Measurements from ENCODE around the gene MYO7A. TPM values are rescaled to one million over a fixed set of nuclear protein-coding genes. Genes with fewer than 3 reads are reported as not detected.

The MYO7A gene
- total RNA-seq, 1 donor, result under 0.01 TPM

DNA sequence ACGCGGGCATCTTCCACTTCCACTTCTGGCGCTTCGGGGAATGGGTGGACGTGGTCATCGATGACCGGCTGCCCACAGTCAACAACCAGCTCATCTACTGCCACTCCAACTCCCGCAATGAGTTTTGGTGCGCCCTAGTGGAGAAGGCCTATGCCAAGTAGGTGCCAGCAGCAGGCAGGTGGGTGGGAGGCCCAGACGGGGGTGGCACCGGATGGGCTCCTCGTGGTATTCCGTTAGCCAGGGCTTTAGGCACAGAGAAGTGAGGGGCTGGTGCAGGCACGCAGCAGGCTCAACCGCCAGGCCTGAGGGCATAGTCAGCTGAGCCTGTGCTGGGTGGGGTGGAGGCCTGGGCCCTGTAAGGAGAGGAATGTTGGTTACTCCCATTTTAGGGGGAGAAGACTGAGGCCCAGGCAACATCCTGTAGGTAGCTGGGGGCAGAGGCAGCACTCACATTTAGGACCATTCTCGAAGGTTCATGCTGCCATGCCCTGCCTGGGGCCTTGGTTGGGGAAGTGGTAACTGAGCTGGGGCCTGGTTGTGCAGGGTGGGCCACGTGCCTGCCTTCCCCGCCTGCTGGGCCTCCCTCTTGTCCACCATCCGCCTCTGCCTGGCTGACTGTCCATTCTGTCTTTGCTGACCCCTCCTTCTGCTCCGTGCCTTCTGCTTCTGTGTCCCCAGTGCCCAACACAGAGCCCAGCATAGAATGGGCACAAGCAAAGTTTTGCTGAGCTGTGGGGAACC lies 15.2 kb upstream of the MYO7A start:
- Histone ChIP-seq H3K36me3 (ENCODE audit: insufficient read depth, low read length) (no peaks in the 10 kb centered on the region), H3K4me2 (ENCODE audit: insufficient read depth, low read length) (no peak overlapping the region), H3K27ac (ENCODE audit: low read depth, low read length) (no peak overlapping the region), H3K4me1 (ENCODE audit: insufficient read depth, low read length) (peaks cover 38% of the 10 kb centered on the region), H3K9me3 (ENCODE audit: low read depth, low read length) (no peaks in the 10 kb centered on the region), H3K27me3 (ENCODE audit: insufficient read depth, low read length) (no peaks in the 10 kb centered on the region), H3K4me3 (ENCODE audit: insufficient read depth, low read length) (no peak overlapping the region), H4K20me1 (ENCODE audit: insufficient read depth, low read length) (peaks cover under 1% of the 10 kb centered on the region), H2AFZ (ENCODE audit: low read length) (no peak overlapping the region), H3K79me2 (ENCODE audit: insufficient read depth, low read length) (no peaks in the 10 kb centered on the region)
- TF ChIP-seq, protein P1, sequence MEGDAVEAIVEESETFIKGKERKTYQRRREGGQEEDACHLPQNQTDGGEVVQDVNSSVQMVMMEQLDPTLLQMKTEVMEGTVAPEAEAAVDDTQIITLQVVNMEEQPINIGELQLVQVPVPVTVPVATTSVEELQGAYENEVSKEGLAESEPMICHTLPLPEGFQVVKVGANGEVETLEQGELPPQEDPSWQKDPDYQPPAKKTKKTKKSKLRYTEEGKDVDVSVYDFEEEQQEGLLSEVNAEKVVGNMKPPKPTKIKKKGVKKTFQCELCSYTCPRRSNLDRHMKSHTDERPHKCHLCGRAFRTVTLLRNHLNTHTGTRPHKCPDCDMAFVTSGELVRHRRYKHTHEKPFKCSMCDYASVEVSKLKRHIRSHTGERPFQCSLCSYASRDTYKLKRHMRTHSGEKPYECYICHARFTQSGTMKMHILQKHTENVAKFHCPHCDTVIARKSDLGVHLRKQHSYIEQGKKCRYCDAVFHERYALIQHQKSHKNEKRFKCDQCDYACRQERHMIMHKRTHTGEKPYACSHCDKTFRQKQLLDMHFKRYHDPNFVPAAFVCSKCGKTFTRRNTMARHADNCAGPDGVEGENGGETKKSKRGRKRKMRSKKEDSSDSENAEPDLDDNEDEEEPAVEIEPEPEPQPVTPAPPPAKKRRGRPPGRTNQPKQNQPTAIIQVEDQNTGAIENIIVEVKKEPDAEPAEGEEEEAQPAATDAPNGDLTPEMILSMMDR (IDR thresholded peaks at IDR 0.05; ENCODE audit: extremely low read depth, low read depth, low read length), result no peak
- DNase-seq (ENCODE audit: insufficient read length, low spot score, missing footprints), result peak; percentile 70

DNA sequence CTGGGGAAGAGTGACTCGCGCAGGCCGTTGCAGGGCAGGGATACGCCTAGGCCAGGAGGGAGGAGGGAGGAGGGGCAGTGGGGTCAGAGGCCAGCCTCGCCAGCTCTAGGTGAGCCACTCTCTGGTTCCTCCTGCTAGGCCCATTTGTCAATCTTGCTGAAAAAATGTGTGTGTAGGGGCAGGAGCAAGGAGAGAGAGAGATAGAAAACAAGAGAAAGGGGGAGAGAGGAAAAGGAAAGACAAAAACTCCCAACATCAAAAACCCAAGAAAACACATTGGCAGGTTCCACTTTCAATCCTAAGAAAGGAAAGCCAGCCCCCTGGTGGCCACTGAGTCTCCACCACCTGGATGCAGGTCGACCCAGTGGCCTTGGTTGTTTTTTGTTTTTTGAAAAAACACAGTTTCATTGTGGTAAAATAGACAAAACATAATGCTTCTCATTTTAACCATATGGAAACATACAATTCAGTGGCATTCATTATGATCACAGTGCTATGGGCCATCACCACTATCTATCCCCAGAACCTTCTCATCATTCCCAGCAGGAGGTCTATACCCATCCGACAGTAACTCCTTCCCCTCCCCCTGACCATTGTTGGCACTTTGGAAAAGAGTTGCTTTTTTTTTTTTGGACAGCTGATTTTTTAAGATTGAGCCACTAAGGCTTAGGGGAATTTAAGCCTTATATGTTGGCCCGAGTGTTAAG lies 14.5 kb upstream of the MYO7A start:
- H3K27ac ChIP-seq (ENCODE audit: low read depth, low read length), result no peak overlapping the region
- H3K4me2 ChIP-seq (ENCODE audit: insufficient read depth, low read length), result no peak overlapping the region
- H3K9me3 ChIP-seq (ENCODE audit: low read depth, low read length), result no peaks in the 10 kb centered on the region
- H3K4me1 ChIP-seq (ENCODE audit: insufficient read depth, low read length), result peaks cover 31% of the 10 kb centered on the region
- no peaks in the 10 kb centered on the region for H3K36me3 ChIP-seq (ENCODE audit: insufficient read depth, low read length)
- no peaks in the 10 kb centered on the region for H4K20me1 ChIP-seq (ENCODE audit: insufficient read depth, low read length)
- H3K4me3 ChIP-seq (ENCODE audit: insufficient read depth, low read length), result no peak overlapping the region
- TF ChIP-seq, protein P1 (IDR thresholded peaks at IDR 0.05; ENCODE audit: extremely low read depth, low read depth, low read length), result peak; percentile 74
- H3K79me2 ChIP-seq (ENCODE audit: insufficient read depth, low read length), result no peaks in the 10 kb centered on the region
- H3K27me3 ChIP-seq (ENCODE audit: insufficient read depth, low read length), result no peaks in the 10 kb centered on the region
- peak; percentile 98 for DNase-seq (ENCODE audit: insufficient read length, low spot score, missing footprints)
- H2AFZ ChIP-seq (ENCODE audit: low read length), result no peak overlapping the region

DNA sequence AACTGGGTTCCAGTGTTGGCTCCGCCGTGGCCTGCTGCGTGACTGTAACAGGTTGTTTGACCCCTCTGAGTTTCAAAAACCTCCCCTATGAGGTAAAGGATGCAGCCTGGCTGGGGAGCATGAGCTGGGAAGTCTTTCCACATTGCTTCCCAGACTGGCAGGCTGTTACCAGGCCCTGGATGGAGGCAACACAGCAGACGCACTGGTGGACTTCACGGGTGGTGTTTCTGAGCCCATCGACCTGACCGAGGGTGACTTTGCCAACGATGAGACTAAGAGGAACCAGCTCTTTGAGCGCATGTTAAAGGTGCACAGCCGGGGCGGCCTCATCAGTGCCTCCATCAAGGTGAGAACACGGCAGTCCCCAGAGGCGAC lies 14.0 kb upstream of the MYO7A start:
- DNase-seq (ENCODE audit: insufficient read length, low spot score, missing footprints), result peak; percentile 68
- Histone ChIP-seq H4K20me1 (ENCODE audit: insufficient read depth, low read length) (no peaks in the 10 kb centered on the region), H3K79me2 (ENCODE audit: insufficient read depth, low read length) (no peaks in the 10 kb centered on the region), H3K4me1 (ENCODE audit: insufficient read depth, low read length) (peaks cover 26% of the 10 kb centered on the region), H3K27me3 (ENCODE audit: insufficient read depth, low read length) (no peaks in the 10 kb centered on the region), H3K36me3 (ENCODE audit: insufficient read depth, low read length) (peaks cover 1% of the 10 kb centered on the region), H3K27ac (ENCODE audit: low read depth, low read length) (no peak overlapping the region), H3K4me3 (ENCODE audit: insufficient read depth, low read length) (no peak overlapping the region), H3K9me3 (ENCODE audit: low read depth, low read length) (no peaks in the 10 kb centered on the region), H2AFZ (ENCODE audit: low read length) (no peak overlapping the region), H3K4me2 (ENCODE audit: insufficient read depth, low read length) (no peak overlapping the region)
- TF ChIP-seq, protein P1 (IDR thresholded peaks at IDR 0.05; ENCODE audit: extremely low read depth, low read depth, low read length), result no peak

DNA sequence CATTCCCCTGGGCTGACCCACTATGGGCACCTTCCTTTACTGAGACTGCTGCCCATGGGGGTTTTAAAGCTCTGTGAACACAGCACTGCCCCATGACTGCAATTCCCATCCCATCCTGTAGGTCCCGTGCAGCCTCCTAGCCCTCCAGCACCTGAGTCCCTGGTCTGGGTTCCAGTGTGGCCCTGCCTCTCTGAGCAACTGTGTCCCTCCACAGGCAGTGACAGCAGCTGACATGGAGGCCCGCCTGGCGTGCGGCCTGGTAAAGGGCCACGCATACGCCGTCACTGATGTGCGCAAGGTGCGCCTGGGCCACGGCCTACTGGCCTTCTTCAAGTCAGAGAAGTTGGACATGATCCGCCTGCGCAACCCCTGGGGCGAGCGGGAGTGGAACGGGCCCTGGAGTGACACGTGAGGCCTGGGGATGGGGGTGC lies 12.8 kb upstream of the MYO7A start:
- no peak overlapping the region for H3K4me2 ChIP-seq (ENCODE audit: insufficient read depth, low read length)
- H3K79me2 ChIP-seq (ENCODE audit: insufficient read depth, low read length), result no peaks in the 10 kb centered on the region
- H3K27me3 ChIP-seq (ENCODE audit: insufficient read depth, low read length), result no peaks in the 10 kb centered on the region
- no peak for DNase-seq (ENCODE audit: insufficient read length, low spot score, missing footprints)
- no peak overlapping the region for H2AFZ ChIP-seq (ENCODE audit: low read length)
- no peak overlapping the region for H3K27ac ChIP-seq (ENCODE audit: low read depth, low read length)
- no peaks in the 10 kb centered on the region for H3K9me3 ChIP-seq (ENCODE audit: low read depth, low read length)
- no peaks in the 10 kb centered on the region for H4K20me1 ChIP-seq (ENCODE audit: insufficient read depth, low read length)
- TF ChIP-seq, protein P1 (IDR thresholded peaks at IDR 0.05; ENCODE audit: extremely low read depth, low read depth, low read length), result peak; percentile 30
- peaks cover 2% of the 10 kb centered on the region for H3K36me3 ChIP-seq (ENCODE audit: insufficient read depth, low read length)
- H3K4me3 ChIP-seq (ENCODE audit: insufficient read depth, low read length), result no peak overlapping the region
- peaks cover 14% of the 10 kb centered on the region for H3K4me1 ChIP-seq (ENCODE audit: insufficient read depth, low read length)
